Naive B cell (primary cell): ENCODE data around the gene SHISA8. TPM values are rescaled to one million over a fixed set of nuclear protein-coding genes. Genes with fewer than 3 reads are reported as not detected.
A peak's percentile ranks its signal among the peaks of the same experiment; 100 is the strongest.

ENCODE experiments used
- ATAC-seq, 2 donors: fragments of 150-1000 bp; cut with Tn5 transposase; 2 replicates each; pipeline ENCODE4 v1.10.0; 2021; ENCODE audit warnings: low read depth in 2 of 2, mild to moderate bottlenecking in 2 of 2, moderate library complexity in 2 of 2
- DNase-seq: peaks from one replicate; pipeline ENCODE4 v3.0.0; 2022
- H3K27ac Mint-ChIP-seq, 6 donors: one replicate each; pipeline ENCODE4 v1.8.0; 2020 to 2022; ENCODE audit warnings: mild to moderate bottlenecking in 6 of 6, mixed read lengths in 6 of 6, moderate library complexity in 5 of 6, inconsistent platforms in 2 of 6
- H3K27me3 Mint-ChIP-seq, 3 donors: one replicate each; pipeline ENCODE4 v1.8.0; 2021 to 2022; ENCODE audit warnings: mixed read lengths in 3 of 3, mild to moderate bottlenecking in 1 of 3
- H3K36me3 Mint-ChIP-seq, 2 donors: one replicate each; pipeline ENCODE4 v1.8.0; 2020 to 2022; ENCODE audit warnings: mixed read lengths in 2 of 2, inconsistent platforms in 1 of 2, mild to moderate bottlenecking in 1 of 2
- H3K4me1 Mint-ChIP-seq, 3 donors: one replicate each; pipeline ENCODE4 v1.8.0; 2020 to 2022; ENCODE audit warnings: mixed read lengths in 3 of 3, inconsistent platforms in 1 of 3, mild to moderate bottlenecking in 1 of 3, moderate library complexity in 1 of 3
- H3K4me3 Mint-ChIP-seq, 8 donors: one replicate each; pipeline ENCODE4 v1.8.0; 2020 to 2022; ENCODE audit warnings: mild to moderate bottlenecking in 8 of 8, mixed read lengths in 8 of 8, moderate library complexity in 8 of 8, inconsistent platforms in 2 of 8
- H3K9me3 Mint-ChIP-seq, 7 donors: one replicate each; pipeline ENCODE4 v1.8.0; 2020 to 2022; ENCODE audit warnings: mixed read lengths in 7 of 7, mild to moderate bottlenecking in 5 of 7, inconsistent platforms in 2 of 7, moderate library complexity in 1 of 7
- polyA plus RNA-seq, 6 donors: library from polyadenylated mRNA; unstranded; fragments of 300-500 nt; fragmentation: Illumina TruSeq; gene quantifications; one replicate each; pipeline ENCODE4 v1.2.3, GENCODE V29; 2021; ENCODE audit warnings: low read depth in 6 of 6

The SHISA8 gene
- polyA plus RNA-seq, 6 donors from 2014 or later, result 0.28 to 1.7 (median 0.67) TPM

- Mint-ChIP-seq H3K4me3 (peak overlapping the region in 4 of 8 donors; percentile 35 to 88 (median 64)), H3K27ac (peak overlapping the region in 3 of 6 donors; percentile 54 to 89 (median 85)), H3K9me3 (no peaks in the 10 kb centered on the region), H3K4me1 (peaks cover 32 to 44% (median 36%) of the 10 kb centered on the region in 3 donors), H3K36me3 (peaks cover 3 to 7% of the 10 kb centered on the region in 2 donors), H3K27me3 (peaks cover 4 to 23% (median 7%) of the 10 kb centered on the region in 3 donors)
- DNase-seq (no peak), ATAC-seq (no peak)
These were observed 7.2 kb downstream of the SHISA8 start for GRCh38 chr22:41907436-41908401.

GRCh38 chr22:41906822-41907221, 8.1 kb downstream of the SHISA8 start:
- H3K4me3 Mint-ChIP-seq, result no peak overlapping the region
- peaks cover 0 to 14% (median 4%) of the 10 kb centered on the region in 3 donors for H3K27me3 Mint-ChIP-seq

DNA sequence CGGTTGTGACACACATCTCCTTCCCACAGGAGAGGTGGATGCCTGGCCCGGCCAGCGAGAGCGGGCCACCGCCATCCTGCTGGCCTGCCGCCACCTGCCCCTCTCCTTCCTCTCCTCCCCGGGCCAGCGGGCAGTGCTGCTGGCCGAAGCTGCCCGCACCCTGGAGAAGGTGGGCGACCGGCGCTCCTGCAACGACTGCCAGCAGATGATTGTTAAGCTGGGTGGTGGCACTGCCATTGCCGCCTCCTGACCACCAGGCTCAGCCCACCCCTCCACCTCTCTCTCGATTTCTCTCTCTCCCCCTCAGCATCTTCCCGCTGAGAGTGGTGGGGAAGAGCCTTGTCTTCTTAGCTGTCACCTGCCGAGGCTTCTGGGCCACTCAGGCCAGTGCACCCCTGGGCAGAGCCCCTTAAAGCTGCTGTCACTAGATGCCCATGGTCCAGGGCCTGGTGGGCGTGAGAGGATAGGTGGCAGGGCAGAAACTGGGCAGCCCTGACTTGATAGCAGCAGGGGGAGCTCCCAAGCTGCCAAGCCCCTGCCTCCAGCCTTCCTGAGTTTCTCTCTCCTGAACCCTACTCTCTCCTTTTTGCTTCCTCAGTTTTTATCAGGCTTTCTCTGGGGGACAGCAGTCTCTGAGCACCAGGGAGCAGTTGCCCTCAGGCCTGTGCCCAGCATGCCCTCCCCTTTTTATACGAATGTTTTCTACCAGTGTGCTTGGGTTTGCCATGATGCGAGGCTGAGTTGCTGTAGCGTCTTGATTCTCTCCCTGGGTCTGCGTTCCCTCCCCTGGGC, 9.3 kb downstream of the SHISA8 start:
- Mint-ChIP-seq H3K36me3 (peaks cover 3 to 7% of the 10 kb centered on the region in 2 donors), H3K27ac (peak overlapping the region in 5 of 6 donors; percentile 32 to 99 (median 83)), H3K27me3 (peaks cover 0 to 6% (median 4%) of the 10 kb centered on the region in 3 donors), H3K4me1 (peaks cover 22 to 27% (median 23%) of the 10 kb centered on the region in 3 donors), H3K4me3 (no peak overlapping the region), H3K9me3 (no peaks in the 10 kb centered on the region)
- ATAC-seq (no peak), DNase-seq (no peak)

More at GRCh38 chr22:41906822-41907221, 8.1 kb downstream of the SHISA8 start:
- no peaks in the 10 kb centered on the region for H3K9me3 Mint-ChIP-seq
- peaks cover 3 to 7% of the 10 kb centered on the region in 2 donors for H3K36me3 Mint-ChIP-seq
- H3K4me1 Mint-ChIP-seq, result peaks cover 28 to 35% (median 29%) of the 10 kb centered on the region in 3 donors
- no peak for DNase-seq
- ATAC-seq, result no peak
- H3K27ac Mint-ChIP-seq, result peak overlapping the region in 2 of 6 donors; percentile 47 to 89

- DNase-seq, result no peak
- H3K27ac Mint-ChIP-seq, result peak overlapping the region in 4 of 6 donors; percentile 38 to 80 (median 56)
- no peaks in the 10 kb centered on the region for H3K9me3 Mint-ChIP-seq
- peak overlapping the region in 1 of 8 donors; percentile 70 for H3K4me3 Mint-ChIP-seq
- H3K36me3 Mint-ChIP-seq, result peaks cover 3 to 7% of the 10 kb centered on the region in 2 donors
- peaks cover 22 to 27% (median 23%) of the 10 kb centered on the region in 3 donors for H3K4me1 Mint-ChIP-seq
- peaks cover 0 to 6% (median 4%) of the 10 kb centered on the region in 3 donors for H3K27me3 Mint-ChIP-seq
- no peak for ATAC-seq
These were observed 10.1 kb downstream of the SHISA8 start for GRCh38 chr22:41904450-41905410.

DNA sequence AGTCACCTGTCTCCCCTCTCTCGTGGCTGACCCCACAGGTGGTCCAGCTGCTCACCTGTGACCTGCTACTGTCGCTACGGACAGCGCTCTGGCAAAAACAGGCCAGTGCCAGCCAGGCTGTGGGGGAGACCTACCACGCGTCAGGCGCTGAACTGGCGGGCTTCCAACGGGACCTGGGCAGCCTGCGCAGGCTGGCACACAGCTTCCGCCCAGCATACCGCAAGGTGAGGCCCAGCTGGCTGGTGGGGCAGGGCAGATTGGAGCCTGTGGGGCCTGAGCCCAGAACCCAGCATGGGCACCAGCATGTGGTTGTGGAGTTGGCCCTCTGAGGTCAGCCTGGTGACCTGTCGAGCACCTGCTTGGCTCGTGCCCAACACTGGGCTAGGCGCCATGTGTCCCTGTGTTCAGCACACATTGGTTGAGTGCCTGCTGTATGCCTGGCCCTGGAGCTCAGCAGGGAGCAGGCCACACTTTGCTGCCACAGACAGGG, 11.9 kb downstream of the SHISA8 start:
- Mint-ChIP-seq H3K9me3 (no peaks in the 10 kb centered on the region), H3K27ac (peak overlapping the region in 2 of 6 donors; percentile 66 to 80), H3K36me3 (peaks cover 3 to 7% of the 10 kb centered on the region in 2 donors), H3K4me1 (peaks cover 9 to 10% (median 10%) of the 10 kb centered on the region in 3 donors), H3K4me3 (no peak overlapping the region), H3K27me3 (no peaks in the 10 kb centered on the region)
- no peak for DNase-seq
- ATAC-seq, result no peak

DNA sequence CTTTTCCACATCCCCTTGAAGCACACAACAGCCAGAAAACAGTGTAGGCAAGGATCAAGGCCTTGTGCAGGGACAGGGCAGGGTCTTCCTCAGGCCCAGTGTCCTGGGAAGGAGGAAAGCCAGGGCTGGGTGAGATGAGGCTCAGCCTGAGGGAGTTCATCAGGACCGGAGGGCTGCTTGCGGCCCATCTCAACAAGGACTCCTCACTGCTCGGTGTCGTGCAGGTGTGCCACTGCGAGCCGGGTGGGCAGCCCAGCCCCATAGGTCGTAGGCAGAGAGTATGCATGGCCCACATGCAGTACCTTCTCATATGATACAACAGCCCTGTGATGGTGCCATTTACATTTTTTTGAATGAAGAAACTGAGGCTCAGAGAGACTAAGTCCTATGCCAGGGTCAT, 12.9 kb downstream of the SHISA8 start:
- ATAC-seq, result no peak

GRCh38 chr22:41900652-41901312, 14.1 kb downstream of the SHISA8 start:
- Mint-ChIP-seq H3K4me3 (no peak overlapping the region), H3K36me3 (peaks cover 3 to 5% of the 10 kb centered on the region in 2 donors), H3K9me3 (no peaks in the 10 kb centered on the region), H3K27me3 (no peaks in the 10 kb centered on the region), H3K4me1 (peaks cover 2% of the 10 kb centered on the region in 3 donors), H3K27ac (peak overlapping the region in 1 of 6 donors; percentile 11)
- ATAC-seq, result no peak
- DNase-seq, result no peak

More for the DNA sequence above, 12.9 kb downstream of the SHISA8 start:
- DNase-seq, result no peak
- Mint-ChIP-seq H3K27ac (peak overlapping the region in 2 of 6 donors; percentile 26 to 80), H3K9me3 (no peaks in the 10 kb centered on the region), H3K27me3 (no peaks in the 10 kb centered on the region), H3K4me3 (peak overlapping the region in 1 of 8 donors; percentile 29), H3K36me3 (peaks cover 3 to 7% of the 10 kb centered on the region in 2 donors), H3K4me1 (peaks cover 2 to 4% (median 4%) of the 10 kb centered on the region in 3 donors)

DNA sequence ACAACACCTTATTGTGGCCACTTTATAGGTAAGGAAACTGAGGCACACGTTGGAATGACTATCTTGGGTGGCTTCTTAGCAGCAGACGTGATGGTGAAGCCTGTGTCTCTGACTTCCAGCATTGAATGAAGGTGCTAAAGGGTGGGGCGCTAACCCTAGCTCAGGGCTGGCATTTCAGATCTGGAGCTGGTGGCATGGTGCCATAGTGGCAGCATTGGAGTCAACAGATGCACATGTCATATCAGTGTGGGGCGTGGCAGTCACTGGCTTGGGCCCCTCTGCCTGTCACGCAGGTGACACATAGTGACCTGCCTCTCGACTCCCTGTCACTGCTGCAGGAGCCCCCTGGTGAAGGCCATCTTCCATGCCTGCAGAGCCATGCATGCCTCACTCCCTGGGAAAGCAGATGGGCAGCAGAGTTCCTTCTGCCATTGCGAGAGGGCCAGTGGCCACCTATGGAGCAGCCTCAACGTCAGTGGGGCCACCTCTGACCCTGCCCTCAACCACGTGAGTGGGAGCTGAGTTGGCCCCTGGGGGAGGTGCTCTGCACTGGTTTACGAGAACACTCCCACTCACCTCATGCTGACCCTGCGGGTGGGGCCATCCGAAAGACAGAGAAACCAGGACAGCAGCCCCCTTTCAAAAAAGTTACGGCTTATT, 14.8 kb downstream of the SHISA8 start:
- Mint-ChIP-seq H3K9me3 (no peaks in the 10 kb centered on the region), H3K4me3 (no peak overlapping the region), H3K27me3 (no peaks in the 10 kb centered on the region), H3K36me3 (no peaks in the 10 kb centered on the region), H3K4me1 (no peaks in the 10 kb centered on the region), H3K27ac (peak overlapping the region in 1 of 6 donors; percentile 34)
- DNase-seq, result no peak
- ATAC-seq, result no peak

DNA sequence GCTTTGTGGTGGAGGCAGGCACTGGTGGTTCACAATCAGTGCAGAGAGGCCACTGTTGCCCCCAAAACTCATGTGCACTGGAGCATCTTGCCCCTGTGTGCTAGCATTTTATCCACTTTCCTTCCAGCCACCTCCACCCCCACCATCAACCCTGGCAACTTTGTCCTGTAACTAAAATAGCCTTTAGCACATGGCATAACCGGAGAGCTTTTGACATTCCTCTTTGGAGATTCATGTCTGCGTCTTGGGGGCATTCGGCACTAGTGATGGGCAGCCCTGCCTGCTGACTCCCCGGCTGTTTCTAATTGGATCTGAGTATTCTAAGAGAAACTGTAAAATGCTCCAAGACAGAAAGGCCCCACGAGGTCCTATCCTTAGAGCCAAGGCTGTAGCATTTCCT, 15.8 kb downstream of the SHISA8 start:
- Mint-ChIP-seq H3K4me3 (no peak overlapping the region), H3K9me3 (no peaks in the 10 kb centered on the region), H3K36me3 (no peaks in the 10 kb centered on the region), H3K4me1 (no peaks in the 10 kb centered on the region), H3K27ac (no peak overlapping the region), H3K27me3 (no peaks in the 10 kb centered on the region)
- no peak for ATAC-seq
- DNase-seq, result no peak

DNA sequence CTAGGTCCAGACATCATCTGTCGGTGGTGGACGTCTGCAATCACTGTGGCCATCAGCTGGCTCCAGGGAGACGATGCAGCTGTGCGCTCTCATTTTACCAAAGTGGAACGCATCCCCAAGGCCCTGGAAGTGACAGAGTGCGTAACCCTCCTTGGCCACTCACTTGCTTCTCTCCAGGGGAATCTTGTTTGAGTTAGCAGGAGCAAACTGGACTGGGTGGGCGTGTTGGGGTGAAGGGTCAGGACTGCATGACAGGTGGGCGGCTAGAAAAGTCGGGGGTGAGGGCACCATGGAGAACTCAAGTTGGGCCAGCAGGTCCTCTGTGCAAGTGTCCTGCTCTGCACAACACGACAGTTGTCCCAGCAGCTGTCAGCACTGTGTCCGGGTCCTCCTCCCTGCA, 16.2 kb downstream of the SHISA8 start:
- ATAC-seq (no peak), DNase-seq (no peak)
- H3K4me1 Mint-ChIP-seq, result no peaks in the 10 kb centered on the region
- H3K27ac Mint-ChIP-seq, result no peak overlapping the region
- no peaks in the 10 kb centered on the region for H3K36me3 Mint-ChIP-seq
- H3K9me3 Mint-ChIP-seq, result no peaks in the 10 kb centered on the region
- H3K4me3 Mint-ChIP-seq, result no peak overlapping the region
- H3K27me3 Mint-ChIP-seq, result no peaks in the 10 kb centered on the region

GRCh38 chr22:41893591-41894375, 21.1 kb downstream of the SHISA8 start:
- H3K36me3 Mint-ChIP-seq, result peaks cover 0 to 14% of the 10 kb centered on the region in 2 donors
- peak overlapping the region in 3 of 6 donors; percentile 9 to 70 (median 56) for H3K27ac Mint-ChIP-seq
- peaks cover 10 to 11% (median 10%) of the 10 kb centered on the region in 3 donors for H3K4me1 Mint-ChIP-seq
- DNase-seq (no peak), ATAC-seq (no peak)
- H3K4me3 Mint-ChIP-seq, result no peak overlapping the region
- no peaks in the 10 kb centered on the region for H3K9me3 Mint-ChIP-seq
- H3K27me3 Mint-ChIP-seq, result no peaks in the 10 kb centered on the region
